Measurements from ENCODE around the gene HAO2. TPM values are rescaled to one million over a fixed set of nuclear protein-coding genes. Genes with fewer than 3 reads are reported as not detected.

The HAO2 gene
- not detected for total RNA-seq (2021; fragmentation: NEBNext Ultra II Directional; extraction: Animal tissue kit (Norgen Biotek cat#: 25700))
- long read RNA-seq = 0 reads

DNA sequence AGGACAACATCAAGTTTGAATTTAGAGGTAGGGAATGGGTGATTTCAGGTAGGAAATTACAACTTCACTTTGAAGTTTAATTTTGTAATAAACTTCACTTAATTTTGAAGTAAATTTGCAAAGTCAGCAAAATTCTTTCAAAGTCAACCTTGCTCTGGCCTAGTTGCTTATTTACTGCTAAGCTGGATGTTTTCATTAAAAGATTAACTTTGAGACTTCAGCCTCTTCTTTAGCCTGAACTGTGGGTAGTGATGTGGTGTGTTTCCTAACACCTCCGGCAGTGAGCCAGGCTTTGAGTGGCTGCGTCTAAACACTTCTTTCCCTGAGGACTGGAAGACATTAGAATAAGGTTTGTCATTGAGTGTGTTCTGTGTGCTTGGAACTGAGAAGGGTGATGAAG lies at the start of gene HAO2:
Gene HAO2 (plus strand): TSS at position 232 of the 400 bp plus-strand sequence. CDS start 12,301 bp downstream, outside the sequence.
- no peak within 1 kb of the TSS for H3K27ac Mint-ChIP-seq
- peaks cover 20% of the 10 kb centered on the region for H3K4me1 Mint-ChIP-seq (ENCODE audit: low read depth)
- TF ChIP-seq, protein P1, sequence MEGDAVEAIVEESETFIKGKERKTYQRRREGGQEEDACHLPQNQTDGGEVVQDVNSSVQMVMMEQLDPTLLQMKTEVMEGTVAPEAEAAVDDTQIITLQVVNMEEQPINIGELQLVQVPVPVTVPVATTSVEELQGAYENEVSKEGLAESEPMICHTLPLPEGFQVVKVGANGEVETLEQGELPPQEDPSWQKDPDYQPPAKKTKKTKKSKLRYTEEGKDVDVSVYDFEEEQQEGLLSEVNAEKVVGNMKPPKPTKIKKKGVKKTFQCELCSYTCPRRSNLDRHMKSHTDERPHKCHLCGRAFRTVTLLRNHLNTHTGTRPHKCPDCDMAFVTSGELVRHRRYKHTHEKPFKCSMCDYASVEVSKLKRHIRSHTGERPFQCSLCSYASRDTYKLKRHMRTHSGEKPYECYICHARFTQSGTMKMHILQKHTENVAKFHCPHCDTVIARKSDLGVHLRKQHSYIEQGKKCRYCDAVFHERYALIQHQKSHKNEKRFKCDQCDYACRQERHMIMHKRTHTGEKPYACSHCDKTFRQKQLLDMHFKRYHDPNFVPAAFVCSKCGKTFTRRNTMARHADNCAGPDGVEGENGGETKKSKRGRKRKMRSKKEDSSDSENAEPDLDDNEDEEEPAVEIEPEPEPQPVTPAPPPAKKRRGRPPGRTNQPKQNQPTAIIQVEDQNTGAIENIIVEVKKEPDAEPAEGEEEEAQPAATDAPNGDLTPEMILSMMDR (IDR thresholded peaks at IDR 0.05) = no peak
- DNase-seq = no peak
- no peaks in the 10 kb centered on the region for H3K9me3 Mint-ChIP-seq
- peaks cover 18% of the 10 kb centered on the region for H3K27me3 Mint-ChIP-seq (ENCODE audit: insufficient read depth)
- H3K4me3 Mint-ChIP-seq = no peak within 1 kb of the TSS
- no peaks in the 10 kb centered on the region for H3K36me3 Mint-ChIP-seq (ENCODE audit: low read depth)

DNA sequence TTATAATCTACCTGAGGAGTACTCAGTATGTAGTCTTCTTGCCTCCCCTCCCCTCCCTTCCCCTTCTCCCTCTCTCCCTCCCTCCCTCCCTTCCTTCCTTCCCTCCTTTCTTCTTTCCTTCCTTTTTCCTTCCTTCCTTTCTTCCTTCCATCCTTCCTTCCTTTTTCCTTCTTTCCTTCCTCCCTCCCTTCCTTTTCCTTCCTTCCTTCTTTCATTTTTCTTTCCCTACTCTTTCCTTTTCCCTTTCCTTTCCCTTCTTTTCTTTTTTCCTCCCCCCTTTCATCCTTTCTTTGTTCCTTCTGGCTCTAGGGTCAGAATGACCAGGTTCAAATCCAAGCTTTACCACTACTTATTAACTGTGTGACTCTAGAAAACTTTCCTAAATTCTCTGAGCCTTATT lies 48.5 kb upstream of the HAO2 start:
- TF ChIP-seq, protein P1 (IDR thresholded peaks at IDR 0.05) = no peak
- Mint-ChIP-seq H3K27ac (no peak overlapping the region), H3K4me3 (no peak overlapping the region), H3K9me3 (no peaks in the 10 kb centered on the region), H3K4me1 (ENCODE audit: low read depth) (no peaks in the 10 kb centered on the region), H3K27me3 (ENCODE audit: insufficient read depth) (peaks cover 13% of the 10 kb centered on the region), H3K36me3 (ENCODE audit: low read depth) (no peaks in the 10 kb centered on the region)
- DNase-seq = no peak

DNA sequence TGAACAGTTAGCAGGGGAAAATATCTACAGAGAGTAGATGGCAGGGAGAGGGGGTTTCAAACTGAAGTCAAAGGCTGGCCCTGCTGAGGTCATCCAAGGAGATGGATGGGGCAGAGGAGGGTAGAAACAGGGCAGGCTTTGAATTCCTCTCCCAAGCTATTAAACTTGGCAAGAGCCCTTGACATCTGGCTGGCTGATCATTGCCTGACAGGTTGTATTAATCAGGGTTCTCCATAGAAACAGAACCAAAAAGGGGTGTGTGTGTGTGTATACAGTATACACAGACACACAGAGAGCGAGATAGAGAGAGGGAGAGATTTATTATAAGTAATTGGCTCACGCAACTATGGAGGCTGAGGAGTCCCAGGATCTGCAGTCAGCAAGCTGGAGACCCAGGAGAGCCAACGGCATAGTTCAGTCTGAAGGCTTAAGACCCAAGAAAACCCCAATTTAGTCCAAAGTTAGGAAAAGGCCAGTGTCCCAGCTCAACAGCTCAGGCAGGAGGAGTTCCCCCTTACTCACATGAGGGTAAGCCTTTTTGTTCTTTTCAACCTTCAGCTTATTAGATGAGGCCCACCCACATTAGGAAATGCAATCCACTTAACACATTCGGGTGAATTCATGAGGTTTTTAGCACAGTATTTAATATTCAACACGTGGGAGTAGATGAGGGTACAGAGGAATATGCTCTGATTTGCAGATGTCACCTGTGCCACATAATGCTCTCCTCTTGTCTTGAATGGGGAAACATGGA lies 46.7 kb upstream of the HAO2 start:
- no peak overlapping the region for H3K27ac Mint-ChIP-seq
- TF ChIP-seq, protein P1 (IDR thresholded peaks at IDR 0.05) = no peak
- H3K4me1 Mint-ChIP-seq (ENCODE audit: low read depth) = no peaks in the 10 kb centered on the region
- peaks cover 23% of the 10 kb centered on the region for H3K27me3 Mint-ChIP-seq (ENCODE audit: insufficient read depth)
- no peak overlapping the region for H3K4me3 Mint-ChIP-seq
- no peaks in the 10 kb centered on the region for H3K36me3 Mint-ChIP-seq (ENCODE audit: low read depth)
- no peak for DNase-seq
- H3K9me3 Mint-ChIP-seq = no peaks in the 10 kb centered on the region

DNA sequence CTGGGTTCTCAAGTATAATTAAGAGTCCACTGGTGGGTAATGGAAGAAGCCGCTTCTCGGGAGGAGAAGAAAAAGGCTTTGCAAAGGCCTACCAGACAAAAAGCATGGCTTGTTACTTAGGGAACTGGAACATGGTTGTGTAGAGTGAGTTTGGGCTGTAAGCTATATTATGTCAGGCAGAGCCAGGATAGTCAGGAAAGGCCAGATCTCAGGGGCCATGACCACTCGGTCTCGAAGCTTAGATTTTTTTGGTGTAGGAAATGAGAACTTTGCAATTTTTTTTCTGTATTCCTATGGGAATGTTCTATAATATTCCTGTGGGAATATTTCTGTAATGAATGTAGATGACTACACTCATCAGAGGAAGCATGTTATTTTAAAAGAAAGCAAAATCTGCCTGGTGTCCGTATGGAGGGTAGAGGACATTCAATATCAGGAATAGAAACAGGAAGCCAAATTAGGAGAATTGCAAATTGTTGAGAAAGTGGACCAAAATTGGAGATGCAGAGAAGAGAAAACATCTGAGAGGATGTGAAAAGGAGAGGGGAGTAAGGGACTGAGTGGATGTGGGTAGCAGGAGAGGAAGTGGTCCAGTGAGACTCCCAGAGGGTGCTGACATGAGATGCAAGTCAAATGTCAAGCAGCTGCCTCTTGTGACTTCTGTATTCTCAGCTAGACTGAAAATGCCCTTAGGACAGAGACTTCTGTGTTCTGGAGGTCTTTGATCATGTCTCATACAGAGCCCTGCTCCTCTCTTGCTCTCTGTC lies 45.2 kb upstream of the HAO2 start:
- Mint-ChIP-seq H3K27me3 (ENCODE audit: insufficient read depth) (peaks cover 26% of the 10 kb centered on the region), H3K4me1 (ENCODE audit: low read depth) (peaks cover 9% of the 10 kb centered on the region), H3K27ac (no peak overlapping the region), H3K36me3 (ENCODE audit: low read depth) (no peaks in the 10 kb centered on the region), H3K4me3 (no peak overlapping the region), H3K9me3 (no peaks in the 10 kb centered on the region)
- TF ChIP-seq, protein P1 (IDR thresholded peaks at IDR 0.05) = no peak
- no peak for DNase-seq

DNA sequence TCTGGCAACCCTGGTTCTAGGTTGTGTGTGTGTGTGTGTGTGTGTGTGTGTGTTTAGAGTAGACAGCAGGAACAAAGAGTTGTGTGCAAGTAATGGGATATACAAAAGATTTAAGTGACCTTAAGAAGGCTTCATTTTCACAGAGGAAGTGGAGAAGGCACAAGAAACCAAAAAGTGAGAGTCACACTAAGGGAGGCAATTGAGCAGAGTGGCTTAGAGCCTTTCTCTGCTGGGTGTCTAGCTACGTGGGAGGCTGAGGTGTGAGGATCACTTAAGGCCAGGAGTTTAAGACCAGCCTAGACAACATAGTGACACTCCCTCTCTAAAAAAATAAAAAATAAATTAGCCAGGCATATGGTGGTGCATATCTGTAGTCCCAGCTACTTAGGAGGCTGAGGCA lies 44.4 kb upstream of the HAO2 start:
- Mint-ChIP-seq H3K4me1 (ENCODE audit: low read depth) (peaks cover 9% of the 10 kb centered on the region), H3K27me3 (ENCODE audit: insufficient read depth) (peaks cover 27% of the 10 kb centered on the region), H3K4me3 (no peak overlapping the region), H3K9me3 (no peaks in the 10 kb centered on the region), H3K36me3 (ENCODE audit: low read depth) (no peaks in the 10 kb centered on the region), H3K27ac (no peak overlapping the region)
- TF ChIP-seq, protein P1 (IDR thresholded peaks at IDR 0.05) = no peak
- no peak for DNase-seq

Data from HFFc6 (cell line).